Esophagus muscularis mucosa (tissue), 4 donors: Measurements from ENCODE around the gene FANK1.
"Not testable (repeated sequence)": the region's sequence is repeated elsewhere in the genome, so short reads cannot be mapped to it uniquely, and the experiment has no call there.

Source experiments
- EP300 ChIP-seq: sonication (generic); formaldehyde crosslinking; IDR thresholded peaks from one replicate; pipeline ENCODE4 v1.6.1; 2017; ENCODE audit warnings: antibody characterized with exemption
- POLR2A ChIP-seq: fragments of 450-650 bp; IDR thresholded peaks from one replicate; pipeline ENCODE4 v1.6.1; 2017; ENCODE audit warnings: antibody characterized with exemption, moderate library complexity, mild to moderate bottlenecking, low read depth
- POLR2AphosphoS5 ChIP-seq, 2 donors: sonication (generic); formaldehyde crosslinking; IDR thresholded peaks; one replicate each; pipeline ENCODE4 v1.6.1; 2017; ENCODE audit warnings: antibody characterized with exemption in 2 of 2
- TF ChIP-seq, protein P1 (sequence below), 3 experiments: fragments of 200-600 bp in 2 of 3; fragments of 450-650 bp in 1 of 3; sonication (generic) in 2 of 3; IDR thresholded peaks; one replicate each; pipeline ENCODE4 v1.5.1; 2017 to 2019; ENCODE audit warnings: antibody characterized with exemption in 3 of 3, mild to moderate bottlenecking in 2 of 3, moderate library complexity in 1 of 3

DNA sequence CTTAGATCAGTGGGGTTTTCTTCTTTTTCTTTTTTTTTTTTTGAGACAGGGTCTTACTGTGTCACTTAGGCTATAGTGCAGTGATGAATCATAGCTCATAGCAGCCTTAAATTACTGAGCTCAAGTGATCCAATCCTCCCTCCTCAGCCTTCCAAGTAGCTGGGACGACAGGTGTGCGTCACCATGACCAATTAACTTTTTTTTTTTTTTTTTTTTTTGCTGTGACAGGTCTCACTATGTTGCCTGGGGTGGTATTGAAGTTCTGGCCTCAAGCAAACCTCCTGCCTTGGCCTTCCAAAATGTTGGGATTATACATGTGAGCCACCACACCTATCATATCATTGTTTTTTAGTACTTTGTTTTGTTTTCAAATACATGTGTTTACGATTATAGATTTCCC, 13.1 kb downstream of the FANK1 start:
- TF ChIP-seq, protein P1, sequence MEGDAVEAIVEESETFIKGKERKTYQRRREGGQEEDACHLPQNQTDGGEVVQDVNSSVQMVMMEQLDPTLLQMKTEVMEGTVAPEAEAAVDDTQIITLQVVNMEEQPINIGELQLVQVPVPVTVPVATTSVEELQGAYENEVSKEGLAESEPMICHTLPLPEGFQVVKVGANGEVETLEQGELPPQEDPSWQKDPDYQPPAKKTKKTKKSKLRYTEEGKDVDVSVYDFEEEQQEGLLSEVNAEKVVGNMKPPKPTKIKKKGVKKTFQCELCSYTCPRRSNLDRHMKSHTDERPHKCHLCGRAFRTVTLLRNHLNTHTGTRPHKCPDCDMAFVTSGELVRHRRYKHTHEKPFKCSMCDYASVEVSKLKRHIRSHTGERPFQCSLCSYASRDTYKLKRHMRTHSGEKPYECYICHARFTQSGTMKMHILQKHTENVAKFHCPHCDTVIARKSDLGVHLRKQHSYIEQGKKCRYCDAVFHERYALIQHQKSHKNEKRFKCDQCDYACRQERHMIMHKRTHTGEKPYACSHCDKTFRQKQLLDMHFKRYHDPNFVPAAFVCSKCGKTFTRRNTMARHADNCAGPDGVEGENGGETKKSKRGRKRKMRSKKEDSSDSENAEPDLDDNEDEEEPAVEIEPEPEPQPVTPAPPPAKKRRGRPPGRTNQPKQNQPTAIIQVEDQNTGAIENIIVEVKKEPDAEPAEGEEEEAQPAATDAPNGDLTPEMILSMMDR (IDR thresholded peaks at IDR 0.05): not testable (repeated sequence)
- not testable (repeated sequence) for TF ChIP-seq POLR2A; EP300; POLR2AphosphoS5 (IDR thresholded peaks at IDR 0.05)
